Fibroblast of lung (primary cell): ENCODE data around the gene TLR4.

Experiments used
- EZH2 ChIP-seq: IDR thresholded peaks from 2 replicates; pipeline ENCODE4 v1.5.1; 2012; ENCODE audit warnings: low read length, control low read depth, mild to moderate bottlenecking; ENCODE audit errors: missing control alignments
- TF ChIP-seq, protein P1 (sequence below), 2 donors: IDR thresholded peaks in 1 of 2; conservative IDR thresholded peaks in 1 of 2; 1 replicate in 1 of 2; 2 replicates in 1 of 2; pipeline ENCODE4 v1.5.1; 2011 to 2012; ENCODE audit warnings: low read length in 2 of 2, control low read depth in 1 of 2, inconsistent platforms in 1 of 2, low read depth in 1 of 2, mild to moderate bottlenecking in 1 of 2

DNA sequence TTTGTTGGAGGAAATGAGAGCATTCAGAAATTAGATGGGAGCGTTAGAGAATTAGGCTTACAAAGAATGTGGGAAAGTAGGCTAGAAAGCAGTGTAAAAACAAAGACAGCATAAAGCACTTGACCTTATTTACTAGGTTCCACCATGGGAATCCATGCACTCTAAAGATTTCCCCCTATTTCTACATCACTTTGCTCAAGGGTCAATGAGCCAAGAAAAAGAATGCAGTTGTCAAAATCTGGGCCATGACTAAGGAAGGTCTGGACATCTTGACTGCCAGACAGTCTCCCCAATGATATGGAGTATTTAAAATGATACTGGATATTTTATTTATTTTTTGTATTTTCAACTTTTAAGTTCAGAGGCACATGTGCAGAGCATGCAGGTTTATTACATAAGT, 3.4 kb downstream of the TLR4 start:
- TF ChIP-seq, protein P1, sequence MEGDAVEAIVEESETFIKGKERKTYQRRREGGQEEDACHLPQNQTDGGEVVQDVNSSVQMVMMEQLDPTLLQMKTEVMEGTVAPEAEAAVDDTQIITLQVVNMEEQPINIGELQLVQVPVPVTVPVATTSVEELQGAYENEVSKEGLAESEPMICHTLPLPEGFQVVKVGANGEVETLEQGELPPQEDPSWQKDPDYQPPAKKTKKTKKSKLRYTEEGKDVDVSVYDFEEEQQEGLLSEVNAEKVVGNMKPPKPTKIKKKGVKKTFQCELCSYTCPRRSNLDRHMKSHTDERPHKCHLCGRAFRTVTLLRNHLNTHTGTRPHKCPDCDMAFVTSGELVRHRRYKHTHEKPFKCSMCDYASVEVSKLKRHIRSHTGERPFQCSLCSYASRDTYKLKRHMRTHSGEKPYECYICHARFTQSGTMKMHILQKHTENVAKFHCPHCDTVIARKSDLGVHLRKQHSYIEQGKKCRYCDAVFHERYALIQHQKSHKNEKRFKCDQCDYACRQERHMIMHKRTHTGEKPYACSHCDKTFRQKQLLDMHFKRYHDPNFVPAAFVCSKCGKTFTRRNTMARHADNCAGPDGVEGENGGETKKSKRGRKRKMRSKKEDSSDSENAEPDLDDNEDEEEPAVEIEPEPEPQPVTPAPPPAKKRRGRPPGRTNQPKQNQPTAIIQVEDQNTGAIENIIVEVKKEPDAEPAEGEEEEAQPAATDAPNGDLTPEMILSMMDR (conservative IDR thresholded peaks at IDR 0.05 in 1 of 2, IDR thresholded peaks at IDR 0.05 in 1 of 2; ENCODE audit: low read depth in 1 of 2, low read length in 2 of 2), result no peak
- no peak for TF ChIP-seq EZH2
